Endothelial cell of umbilical vein (primary cell): ENCODE results near the gene KCNIP1.

ENCODE experiments used
- EZH2 ChIP-seq: IDR thresholded peaks from 2 replicates; pipeline ENCODE4 v1.6.1; 2012; ENCODE audit warnings: borderline replicate concordance, low read depth, mild to moderate bottlenecking, moderate library complexity, low read length, inconsistent platforms; ENCODE audit not compliant: severe bottlenecking
- FOS ChIP-seq: IDR thresholded peaks from 2 replicates; pipeline ENCODE4 v1.6.1; 2011; ENCODE audit warnings: mild to moderate bottlenecking, low read length, moderate library complexity, borderline replicate concordance; ENCODE audit not compliant: insufficient read depth
- GATA2 ChIP-seq: IDR thresholded peaks from 2 replicates; pipeline ENCODE4 v1.7.0; 2011; ENCODE audit warnings: low read depth, mild to moderate bottlenecking, moderate library complexity, mixed read lengths, low read length; ENCODE audit not compliant: insufficient read length, insufficient read depth
- JUN ChIP-seq: IDR thresholded peaks from 2 replicates; pipeline ENCODE4 v1.6.1; 2011; ENCODE audit warnings: borderline replicate concordance, low read depth; ENCODE audit not compliant: insufficient read length, insufficient read depth
- MYC ChIP-seq: IDR thresholded peaks from one replicate; pipeline ENCODE4 v1.6.1; 2011; ENCODE audit warnings: mild to moderate bottlenecking, low read depth, low read length
- POLR2A ChIP-seq: IDR thresholded peaks from 2 replicates; pipeline ENCODE4 v1.6.1; 2012; ENCODE audit warnings: low read depth, mild to moderate bottlenecking, control low read depth, low read length
- POLR2AphosphoS5 ChIP-seq: IDR thresholded peaks from 2 replicates; pipeline ENCODE4 v1.6.1; 2012; ENCODE audit warnings: low read depth, mild to moderate bottlenecking, control low read depth, low read length, moderate library complexity; ENCODE audit not compliant: insufficient read depth
- TF ChIP-seq, protein P1 (sequence below), 2 donors: IDR thresholded peaks; 1 replicate in 1 of 2; 2 replicates in 1 of 2; pipeline ENCODE4 v1.5.1; 2011; ENCODE audit warnings: low read length in 2 of 2, mild to moderate bottlenecking in 2 of 2, moderate library complexity in 2 of 2, control low read depth in 1 of 2, inconsistent platforms in 1 of 2, low read depth in 1 of 2; ENCODE audit not compliant: insufficient read depth in 1 of 2; ENCODE audit errors: extremely low read depth in 1 of 2
- TF ChIP-seq, protein P2 (sequence below): IDR thresholded peaks from 2 replicates; pipeline ENCODE4 v1.6.1; 2011; ENCODE audit not compliant: insufficient read depth, insufficient read length

- TF ChIP-seq EZH2 (no peak), POLR2A (no peak), POLR2AphosphoS5 (no peak), FOS (no peak), MYC (no peak), JUN (no peak), GATA2 (no peak)
- TF ChIP-seq, protein P1, sequence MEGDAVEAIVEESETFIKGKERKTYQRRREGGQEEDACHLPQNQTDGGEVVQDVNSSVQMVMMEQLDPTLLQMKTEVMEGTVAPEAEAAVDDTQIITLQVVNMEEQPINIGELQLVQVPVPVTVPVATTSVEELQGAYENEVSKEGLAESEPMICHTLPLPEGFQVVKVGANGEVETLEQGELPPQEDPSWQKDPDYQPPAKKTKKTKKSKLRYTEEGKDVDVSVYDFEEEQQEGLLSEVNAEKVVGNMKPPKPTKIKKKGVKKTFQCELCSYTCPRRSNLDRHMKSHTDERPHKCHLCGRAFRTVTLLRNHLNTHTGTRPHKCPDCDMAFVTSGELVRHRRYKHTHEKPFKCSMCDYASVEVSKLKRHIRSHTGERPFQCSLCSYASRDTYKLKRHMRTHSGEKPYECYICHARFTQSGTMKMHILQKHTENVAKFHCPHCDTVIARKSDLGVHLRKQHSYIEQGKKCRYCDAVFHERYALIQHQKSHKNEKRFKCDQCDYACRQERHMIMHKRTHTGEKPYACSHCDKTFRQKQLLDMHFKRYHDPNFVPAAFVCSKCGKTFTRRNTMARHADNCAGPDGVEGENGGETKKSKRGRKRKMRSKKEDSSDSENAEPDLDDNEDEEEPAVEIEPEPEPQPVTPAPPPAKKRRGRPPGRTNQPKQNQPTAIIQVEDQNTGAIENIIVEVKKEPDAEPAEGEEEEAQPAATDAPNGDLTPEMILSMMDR (IDR thresholded peaks at IDR 0.05; ENCODE audit: extremely low read depth in 1 of 2, insufficient read depth in 1 of 2, low read depth in 1 of 2, low read length in 2 of 2): no peak
- TF ChIP-seq, protein P2, sequence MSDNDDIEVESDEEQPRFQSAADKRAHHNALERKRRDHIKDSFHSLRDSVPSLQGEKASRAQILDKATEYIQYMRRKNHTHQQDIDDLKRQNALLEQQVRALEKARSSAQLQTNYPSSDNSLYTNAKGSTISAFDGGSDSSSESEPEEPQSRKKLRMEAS: no peak
Observed at GRCh38 chr5:170753311-170753710, 249.5 kb downstream of the KCNIP1 start.
